ENCODE results near the gene PMFBP1. TPM values are rescaled to one million over a fixed set of nuclear protein-coding genes. Genes with fewer than 3 reads are reported as not detected.

PMFBP1 gene
- total RNA-seq (ENCODE audit: unreplicated experiment), result 13.1 TPM
- long read RNA-seq, result 0 reads

- DNase-seq, result no peak
- H3K9me3 Mint-ChIP-seq (ENCODE audit: unreplicated experiment), result no peaks in the 10 kb centered on the region
- no peak within 1 kb of the TSS for H3K4me3 Mint-ChIP-seq (ENCODE audit: unreplicated experiment)
- H3K27me3 Mint-ChIP-seq (ENCODE audit: unreplicated experiment), result no peaks in the 10 kb centered on the region
- H3K36me3 Mint-ChIP-seq (ENCODE audit: unreplicated experiment), result peaks cover 20% of the 10 kb centered on the region
- H3K4me1 Mint-ChIP-seq (ENCODE audit: low read depth, unreplicated experiment), result peaks cover 7% of the 10 kb centered on the region
- no peak for TF ChIP-seq CTCF (IDR thresholded peaks at IDR 0.05; ENCODE audit: partially characterized antibody, unreplicated experiment)
- H3K27ac Mint-ChIP-seq (ENCODE audit: unreplicated experiment), result no peak within 1 kb of the TSS
Observed at GRCh38 chr16:72172105-72173034, at the start of gene PMFBP1. Gene PMFBP1 (minus strand): TSS chr16:72172155. CDS start chr16:72171208, 947 bp downstream.

GRCh38 chr16:72221630-72222024 lies 49.7 kb upstream of the PMFBP1 start:
- no peak overlapping the region for H3K4me3 Mint-ChIP-seq (ENCODE audit: unreplicated experiment)

GRCh38 chr16:72220875-72221629 lies 49.1 kb upstream of the PMFBP1 start:
- Mint-ChIP-seq H3K27me3 (ENCODE audit: unreplicated experiment) (peaks cover 2% of the 10 kb centered on the region), H3K27ac (ENCODE audit: unreplicated experiment) (no peak overlapping the region), H3K36me3 (ENCODE audit: unreplicated experiment) (no peaks in the 10 kb centered on the region), H3K9me3 (ENCODE audit: unreplicated experiment) (no peaks in the 10 kb centered on the region), H3K4me3 (ENCODE audit: unreplicated experiment) (no peak overlapping the region), H3K4me1 (ENCODE audit: low read depth, unreplicated experiment) (peaks cover 4% of the 10 kb centered on the region)
- TF ChIP-seq CTCF (IDR thresholded peaks at IDR 0.05; ENCODE audit: partially characterized antibody, unreplicated experiment), result no peak
- DNase-seq, result no peak

More at GRCh38 chr16:72221630-72222024, 49.7 kb upstream of the PMFBP1 start:
- peaks cover 2% of the 10 kb centered on the region for H3K27me3 Mint-ChIP-seq (ENCODE audit: unreplicated experiment)
- H3K27ac Mint-ChIP-seq (ENCODE audit: unreplicated experiment), result no peak overlapping the region
- no peak for DNase-seq
- H3K36me3 Mint-ChIP-seq (ENCODE audit: unreplicated experiment), result no peaks in the 10 kb centered on the region
- TF ChIP-seq CTCF (IDR thresholded peaks at IDR 0.05; ENCODE audit: partially characterized antibody, unreplicated experiment), result no peak
- peaks cover 6% of the 10 kb centered on the region for H3K4me1 Mint-ChIP-seq (ENCODE audit: low read depth, unreplicated experiment)
- no peaks in the 10 kb centered on the region for H3K9me3 Mint-ChIP-seq (ENCODE audit: unreplicated experiment)

GRCh38 chr16:72219282-72219681 lies 47.3 kb upstream of the PMFBP1 start:
- Mint-ChIP-seq H3K9me3 (ENCODE audit: unreplicated experiment) (peaks cover 1% of the 10 kb centered on the region), H3K36me3 (ENCODE audit: unreplicated experiment) (peaks cover 13% of the 10 kb centered on the region), H3K27me3 (ENCODE audit: unreplicated experiment) (peaks cover 2% of the 10 kb centered on the region), H3K4me3 (ENCODE audit: unreplicated experiment) (no peak overlapping the region), H3K4me1 (ENCODE audit: low read depth, unreplicated experiment) (peaks cover 4% of the 10 kb centered on the region), H3K27ac (ENCODE audit: unreplicated experiment) (no peak overlapping the region)
- TF ChIP-seq CTCF (IDR thresholded peaks at IDR 0.05; ENCODE audit: partially characterized antibody, unreplicated experiment), result no peak
- no peak for DNase-seq

Data from glutamatergic neuron (in vitro differentiated cells).